Esophagus muscularis mucosa (tissue), 3 donors: ENCODE measurements around the gene TBC1D21.

Source experiments
- EP300 ChIP-seq: sonication (generic); formaldehyde crosslinking; IDR thresholded peaks from one replicate; pipeline ENCODE4 v1.6.1; 2017; ENCODE audit warnings: antibody characterized with exemption
- TF ChIP-seq, protein P1 (sequence below), 3 experiments: fragments of 200-600 bp in 2 of 3; fragments of 450-650 bp in 1 of 3; sonication (generic) in 2 of 3; IDR thresholded peaks; one replicate each; pipeline ENCODE4 v1.5.1; 2017 to 2019; ENCODE audit warnings: antibody characterized with exemption in 3 of 3, mild to moderate bottlenecking in 2 of 3, moderate library complexity in 1 of 3

GRCh38 chr15:73908030-73908821, 34.9 kb downstream of the TBC1D21 start:
- TF ChIP-seq, protein P1, sequence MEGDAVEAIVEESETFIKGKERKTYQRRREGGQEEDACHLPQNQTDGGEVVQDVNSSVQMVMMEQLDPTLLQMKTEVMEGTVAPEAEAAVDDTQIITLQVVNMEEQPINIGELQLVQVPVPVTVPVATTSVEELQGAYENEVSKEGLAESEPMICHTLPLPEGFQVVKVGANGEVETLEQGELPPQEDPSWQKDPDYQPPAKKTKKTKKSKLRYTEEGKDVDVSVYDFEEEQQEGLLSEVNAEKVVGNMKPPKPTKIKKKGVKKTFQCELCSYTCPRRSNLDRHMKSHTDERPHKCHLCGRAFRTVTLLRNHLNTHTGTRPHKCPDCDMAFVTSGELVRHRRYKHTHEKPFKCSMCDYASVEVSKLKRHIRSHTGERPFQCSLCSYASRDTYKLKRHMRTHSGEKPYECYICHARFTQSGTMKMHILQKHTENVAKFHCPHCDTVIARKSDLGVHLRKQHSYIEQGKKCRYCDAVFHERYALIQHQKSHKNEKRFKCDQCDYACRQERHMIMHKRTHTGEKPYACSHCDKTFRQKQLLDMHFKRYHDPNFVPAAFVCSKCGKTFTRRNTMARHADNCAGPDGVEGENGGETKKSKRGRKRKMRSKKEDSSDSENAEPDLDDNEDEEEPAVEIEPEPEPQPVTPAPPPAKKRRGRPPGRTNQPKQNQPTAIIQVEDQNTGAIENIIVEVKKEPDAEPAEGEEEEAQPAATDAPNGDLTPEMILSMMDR (IDR thresholded peaks at IDR 0.05), result peak in 2 of 3 experiments; percentile 87 to 91
- TF ChIP-seq EP300, result no peak
